ENCODE measurements around the gene TSPAN11.
"Not testable (repeated sequence)": the region's sequence is repeated elsewhere in the genome, so short reads cannot be mapped to it uniquely, and the experiment has no call there.

TSPAN11 gene

DNA sequence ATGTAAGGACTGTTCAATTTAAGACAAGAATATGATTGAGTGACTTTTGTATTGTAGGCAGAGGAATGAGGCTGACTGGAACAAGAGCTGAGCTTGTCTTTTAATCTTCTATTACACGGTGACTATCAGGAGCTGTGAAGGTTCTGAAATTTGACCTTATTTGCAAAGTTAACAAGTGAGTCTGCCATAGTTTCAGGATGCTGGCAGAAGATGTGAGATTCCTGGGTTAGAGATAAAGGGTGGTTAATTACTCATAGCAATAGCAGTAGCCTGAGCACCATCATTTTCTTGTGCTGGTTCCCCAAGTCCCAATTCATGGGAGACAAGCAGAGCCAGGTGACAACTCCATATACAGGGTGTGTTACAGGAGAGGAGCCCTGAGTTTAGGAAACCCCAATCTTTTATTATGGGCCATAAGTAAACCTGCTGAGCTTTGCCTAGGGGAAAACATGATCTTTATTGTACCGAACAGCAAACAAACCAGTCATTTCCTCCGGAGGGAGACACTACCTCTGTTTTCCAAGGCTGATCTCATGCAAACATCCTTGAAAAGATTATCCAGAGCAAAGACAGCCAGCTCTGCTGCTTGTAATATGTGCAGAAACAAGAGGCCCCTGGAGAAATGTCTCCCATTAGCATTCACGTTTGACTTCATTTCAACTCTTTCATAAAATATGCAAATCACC is 95.4 kb downstream of the TSPAN11 start:
- DNase-seq, result peak; percentile 18

DNA sequence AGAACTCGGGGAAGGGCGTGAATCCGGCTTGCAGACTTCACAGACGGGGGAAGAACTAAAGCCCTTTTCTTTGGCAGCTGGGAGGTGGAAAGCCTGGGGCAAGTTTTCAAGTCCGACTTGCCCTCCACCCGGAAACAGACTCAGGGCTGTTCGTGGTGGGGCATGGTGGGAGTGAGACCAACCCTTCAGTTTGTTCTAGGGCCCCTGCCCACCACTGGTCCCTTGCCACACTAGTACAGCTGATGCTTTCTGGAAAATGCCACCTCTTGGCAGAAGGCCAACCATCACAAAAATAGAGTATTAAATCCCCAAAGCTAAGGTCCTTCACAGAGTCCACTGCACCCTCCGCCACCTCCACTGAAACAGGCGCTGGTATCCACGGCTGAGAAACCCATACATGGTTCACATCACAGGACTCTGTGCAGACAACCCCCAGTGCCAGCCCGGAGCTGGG is 96.8 kb downstream of the TSPAN11 start:
- DNase-seq, result no peak

DNA sequence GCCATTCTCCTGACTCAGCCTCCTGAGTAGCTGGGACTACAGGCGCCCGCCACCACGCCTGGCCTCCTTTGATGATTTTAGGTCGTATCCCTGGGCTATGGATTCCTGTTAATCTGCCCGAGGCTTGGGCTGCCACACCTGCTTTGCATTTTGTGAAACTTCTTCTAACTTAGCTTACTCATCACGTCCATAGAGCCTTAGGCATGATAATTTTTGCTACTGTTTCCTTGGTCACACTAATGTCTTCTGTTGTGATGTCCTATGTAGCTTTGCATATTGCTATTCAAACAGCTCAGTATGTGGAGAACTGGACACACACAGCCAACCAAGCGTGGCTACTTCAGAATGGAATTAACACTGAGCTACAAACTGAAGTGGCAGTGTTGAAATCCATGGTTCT is 99.7 kb downstream of the TSPAN11 start:
- no peak for DNase-seq

DNA sequence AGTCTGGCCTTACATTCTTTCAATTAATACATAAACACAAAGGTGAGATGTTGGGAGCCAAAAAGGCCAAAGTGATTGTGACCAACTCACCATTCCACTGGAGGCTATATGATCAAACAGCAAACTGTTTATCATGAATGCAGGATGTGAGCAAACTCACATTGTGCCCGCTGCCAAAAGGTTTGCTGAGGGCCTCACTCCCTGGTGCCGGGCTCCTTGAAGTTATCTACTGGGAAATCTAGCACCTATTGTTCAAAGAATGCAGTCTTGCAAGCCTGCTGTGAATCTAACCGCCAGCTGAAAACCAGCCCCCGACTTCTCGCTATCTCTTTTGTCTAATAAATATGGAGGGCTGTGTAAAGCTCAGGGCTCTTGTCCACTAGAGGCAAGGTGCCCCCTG is 100.5 kb downstream of the TSPAN11 start:
- not testable (repeated sequence) for DNase-seq

DNA sequence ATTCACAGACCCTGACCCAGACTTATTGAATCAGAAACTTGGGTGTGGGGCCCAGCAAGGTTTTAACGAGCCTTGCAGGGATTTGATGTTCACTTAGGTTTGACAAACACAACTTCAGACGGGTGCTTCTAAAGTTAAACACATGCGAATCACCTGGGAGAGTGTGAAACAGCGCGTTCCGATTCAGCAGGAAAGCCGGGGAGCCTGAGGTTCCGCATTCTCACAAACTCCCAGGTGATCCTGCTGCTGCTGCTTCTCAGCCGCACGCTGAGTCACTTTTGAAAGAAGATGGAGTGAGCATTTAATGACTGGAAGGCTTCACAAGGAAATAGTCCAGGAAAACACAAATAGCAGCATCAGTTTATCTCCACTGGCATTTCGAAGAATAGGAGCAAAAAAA is 102.9 kb downstream of the TSPAN11 start:
- DNase-seq, result no peak

DNA sequence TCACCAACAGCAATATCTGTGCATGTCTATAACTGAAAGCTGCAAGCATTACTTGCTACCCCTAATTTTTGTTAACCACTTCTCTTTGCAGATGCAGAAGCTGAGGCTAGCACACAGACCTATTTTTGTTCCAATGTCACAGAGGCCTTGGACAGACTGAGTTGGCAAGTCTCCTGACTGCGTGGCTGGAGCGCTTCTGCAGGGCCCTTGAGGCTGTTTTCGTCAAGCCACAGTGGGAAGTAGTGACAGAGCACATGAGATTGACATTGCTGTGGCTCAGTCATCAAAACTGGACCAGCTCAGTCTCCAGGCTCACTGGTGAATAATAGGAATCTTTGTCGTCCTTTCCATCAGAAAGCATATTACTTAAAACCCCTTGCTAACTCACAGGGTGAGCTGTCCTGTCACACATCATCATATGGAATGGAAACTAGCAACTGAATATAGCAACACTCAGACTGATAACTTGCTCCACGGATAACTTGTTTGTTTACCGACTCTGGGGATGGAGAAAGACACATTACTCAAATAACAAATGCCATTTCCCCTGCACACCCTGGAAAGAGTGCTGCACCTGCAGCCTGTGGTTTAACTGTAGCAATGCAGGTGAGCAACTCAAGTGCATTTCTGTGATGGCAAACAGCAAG is 103.5 kb downstream of the TSPAN11 start:
- DNase-seq, result no peak

DNA sequence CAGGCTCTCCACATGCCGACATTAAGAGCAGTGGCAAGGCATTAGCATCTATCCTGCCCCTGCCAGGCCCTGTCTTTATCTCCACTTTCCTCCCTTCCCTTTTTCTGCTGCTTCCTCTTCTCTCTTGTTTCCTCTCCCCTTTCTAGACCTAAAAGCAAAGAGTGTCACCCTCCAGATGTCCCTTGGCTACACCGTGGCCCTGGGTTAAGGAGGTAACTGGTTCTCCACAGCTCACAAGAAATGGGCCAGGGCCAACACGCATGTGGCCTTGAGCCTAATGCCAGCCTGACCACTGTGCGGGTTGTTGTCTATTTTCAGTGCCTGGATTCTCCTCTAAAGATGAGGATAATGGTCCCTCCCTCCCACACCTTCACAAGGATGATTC is 105.4 kb downstream of the TSPAN11 start:
- no peak for DNase-seq

DNA sequence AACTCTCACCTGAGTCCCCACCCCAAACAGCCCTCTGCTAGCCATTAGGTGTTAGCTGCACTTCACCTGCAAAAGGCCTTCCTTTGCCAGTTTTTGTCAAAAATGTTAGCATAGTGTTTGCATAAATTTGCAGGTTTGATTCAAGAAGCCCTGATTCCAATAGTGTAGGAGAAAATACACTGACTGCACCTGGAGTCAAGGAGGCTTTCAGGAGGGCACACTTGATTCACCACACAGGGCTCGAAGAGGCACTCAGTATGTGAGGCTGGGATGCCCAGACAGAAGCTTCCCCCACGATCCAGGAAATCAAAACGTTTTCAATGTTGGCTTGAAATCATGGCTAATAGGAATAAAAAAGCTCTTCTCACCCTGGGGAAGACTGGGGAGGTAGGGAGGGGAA is 106.6 kb downstream of the TSPAN11 start:
- DNase-seq, result no peak

DNA sequence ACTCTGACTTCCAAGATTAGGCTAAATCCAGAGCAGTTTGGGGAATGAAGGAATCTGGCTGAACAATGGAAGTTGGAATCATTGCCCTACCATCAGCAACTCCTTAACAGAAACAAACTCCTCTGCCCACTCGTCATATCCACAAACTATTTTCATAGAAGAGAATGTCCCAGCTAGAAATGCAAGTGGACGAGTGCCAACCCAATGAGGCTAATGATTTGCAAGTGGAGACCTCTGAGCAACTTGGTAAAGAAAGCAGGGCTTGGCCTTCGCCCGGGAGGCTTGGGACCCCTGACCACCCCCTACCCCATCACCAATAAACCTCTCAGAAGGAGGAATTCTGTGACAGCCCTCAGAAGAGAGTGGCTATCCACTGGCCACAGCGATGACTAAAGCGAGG is 107.1 kb downstream of the TSPAN11 start:
- no peak for DNase-seq

DNA sequence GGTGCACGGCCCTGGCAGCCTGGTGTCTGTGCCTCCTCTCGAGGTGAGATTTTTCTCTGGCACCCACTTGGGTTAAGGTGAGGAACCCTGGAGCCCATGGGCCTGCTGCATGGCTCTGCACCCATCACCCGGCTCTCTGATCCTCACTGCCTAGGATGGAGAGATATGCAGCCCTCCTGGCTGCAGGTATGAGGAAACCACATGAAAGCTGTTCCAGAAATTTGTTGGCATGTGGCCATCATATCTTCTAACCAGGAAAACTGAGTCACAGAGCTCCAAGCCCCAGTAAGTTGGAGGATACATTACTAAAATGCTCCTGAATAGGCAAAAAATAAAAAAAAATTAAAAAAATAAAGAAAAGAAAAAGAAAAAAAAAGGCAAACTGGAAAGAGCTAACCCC is 107.8 kb downstream of the TSPAN11 start:
- no peak for DNase-seq

DNA sequence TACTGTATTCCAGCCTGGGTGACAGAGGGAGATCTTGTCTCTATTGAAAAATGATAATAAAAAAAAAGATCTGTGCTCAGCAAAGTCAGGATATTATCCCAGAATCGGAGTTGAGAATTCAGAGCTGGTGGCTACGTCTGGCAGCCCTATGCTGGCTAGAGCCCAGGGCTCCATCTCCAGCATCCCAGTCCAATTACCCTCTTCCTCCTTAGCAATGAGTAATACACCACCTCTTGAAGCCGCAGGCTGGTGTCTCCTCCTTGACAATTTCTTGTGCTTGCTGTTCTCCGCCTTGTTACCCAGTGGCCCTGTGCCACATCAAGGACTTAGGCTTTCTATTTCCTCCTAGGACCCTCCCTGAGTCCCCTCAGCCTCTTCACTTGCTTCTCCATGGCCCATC is 108.7 kb downstream of the TSPAN11 start:
- DNase-seq, result no peak

DNA sequence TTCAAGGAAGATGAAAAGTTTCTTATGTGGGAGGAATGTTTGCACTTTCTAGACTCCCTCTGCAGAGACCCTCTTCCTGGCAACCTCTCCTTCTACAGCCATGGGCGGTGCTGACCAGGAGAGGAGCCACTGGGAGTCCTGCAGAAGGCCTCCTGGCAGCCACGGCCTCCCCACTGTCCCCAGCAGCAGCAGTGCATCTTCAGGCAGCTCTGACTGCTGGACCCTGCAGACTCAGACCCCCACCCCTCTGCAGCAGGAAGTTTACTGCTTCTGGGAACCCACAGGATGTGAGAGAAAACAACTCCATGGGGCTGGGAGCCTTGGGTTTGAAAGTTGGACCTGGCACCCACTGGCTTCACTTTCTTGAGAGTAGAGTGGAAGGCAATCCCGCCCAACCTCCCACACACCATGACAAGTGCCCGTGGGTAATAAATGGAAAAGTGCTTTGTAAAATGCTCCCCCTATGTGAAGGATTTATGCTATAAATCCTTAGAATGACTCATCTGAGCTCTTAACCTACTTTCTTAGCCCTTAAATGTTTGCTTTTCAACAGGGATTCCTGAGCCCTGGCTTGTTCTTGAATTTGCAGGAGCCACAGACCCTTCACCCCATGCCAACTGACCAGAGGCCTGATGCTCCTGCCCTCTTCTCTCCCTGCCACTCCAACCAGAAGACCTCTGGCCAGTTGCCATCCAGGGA is 109.6 kb downstream of the TSPAN11 start:
- DNase-seq, result no peak

DNA sequence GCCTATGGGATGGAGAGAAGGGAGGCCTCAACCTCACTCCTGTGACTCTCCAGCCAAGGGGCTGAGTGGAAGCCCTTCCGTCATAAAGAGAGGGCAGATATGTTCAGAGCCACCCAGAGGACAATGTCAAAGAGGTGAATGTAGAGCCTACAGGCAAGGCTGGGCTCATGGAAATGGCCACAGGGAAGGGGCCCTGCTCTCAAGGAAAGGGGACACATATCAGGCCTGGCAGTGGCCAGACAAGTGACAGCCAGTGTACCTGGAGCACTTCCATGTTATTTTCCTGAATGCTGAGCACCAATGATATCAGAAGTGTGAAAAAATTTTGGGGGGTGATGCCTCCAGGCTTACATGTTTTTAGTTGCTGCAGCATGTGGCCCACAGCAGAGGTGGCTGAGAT is 110.5 kb downstream of the TSPAN11 start:
- DNase-seq, result no peak

DNA sequence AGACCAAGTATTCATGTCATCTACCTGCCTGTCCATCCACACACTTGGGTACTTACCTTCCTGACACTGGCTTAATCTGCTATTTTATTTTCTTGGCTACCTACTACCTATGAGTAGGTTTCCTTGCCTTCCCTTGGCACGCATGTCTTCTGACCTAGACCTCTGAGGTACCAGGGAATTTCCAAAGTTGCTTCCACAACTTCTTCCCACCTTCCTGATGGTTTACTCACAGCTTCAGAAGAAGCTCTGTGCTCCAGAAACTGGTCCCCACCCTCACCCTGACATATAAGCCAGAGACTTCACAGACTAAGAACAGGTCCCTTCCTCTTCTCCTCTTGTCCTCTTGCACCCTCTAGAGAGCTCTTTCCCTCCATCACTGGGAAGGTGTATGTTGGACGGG is 111.4 kb downstream of the TSPAN11 start:
- DNase-seq, result no peak

DNA sequence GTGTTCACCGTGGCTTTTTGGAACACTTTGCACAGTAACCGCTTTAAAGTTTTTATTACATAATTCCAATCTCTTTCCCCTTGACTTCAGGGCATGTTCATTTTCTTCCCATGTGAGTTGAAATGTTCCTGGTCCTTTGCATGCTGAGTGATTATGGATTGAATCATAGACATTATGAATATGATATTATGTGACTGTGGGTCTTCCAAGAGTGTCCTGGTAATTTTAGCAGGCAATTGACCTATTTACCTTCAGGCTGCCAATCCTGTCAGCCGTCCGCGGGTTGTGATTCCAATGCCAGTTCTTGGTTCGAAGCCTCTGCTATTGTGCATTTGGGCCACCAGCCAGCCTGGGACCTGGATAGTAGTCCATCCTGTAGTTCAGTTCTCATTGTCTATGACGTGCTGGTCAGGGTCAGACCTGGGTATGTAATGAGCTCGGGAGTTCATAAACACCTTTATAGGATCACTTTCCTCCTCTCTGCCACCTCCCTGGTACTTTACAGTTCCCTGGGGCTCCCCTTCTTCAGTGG is 114.6 kb downstream of the TSPAN11 start:
- DNase-seq, result no peak
